ENCODE results near the gene ADTRP. TPM values are rescaled to one million over a fixed set of nuclear protein-coding genes. Genes with fewer than 3 reads are reported as not detected.

The ADTRP gene
- total RNA-seq, 4 donors from 2014 or later, result not detected

- 47 to 53% methylated on average over 12 of the region's 12 CpGs for WGBS, 2 donors
- Histone ChIP-seq H3K27ac (peak overlapping the region in 3 of 4 donors; percentile 30 to 79 (median 46)), H3K4me3 (no peak overlapping the region), H3K27me3 (no peaks in the 10 kb centered on the region), H3K36me3 (no peaks in the 10 kb centered on the region), H3K9me3 (no peaks in the 10 kb centered on the region), H3K4me1 (peaks cover 0 to 20% (median 15%) of the 10 kb centered on the region in 4 donors)
- no peak for TF ChIP-seq POLR2A (IDR thresholded peaks at IDR 0.05)
- no peak for TF ChIP-seq CTCF (IDR thresholded peaks at IDR 0.05)
- TF ChIP-seq EP300 (IDR thresholded peaks at IDR 0.05), result no peak
- DNase-seq (ENCODE audit: low spot score in 2 of 2), result no peak
Measured at GRCh38 chr6:11810854-11811643, 32.4 kb upstream of the ADTRP start.

- Histone ChIP-seq H3K4me1 (peaks cover 0 to 20% (median 15%) of the 10 kb centered on the region in 4 donors), H3K4me3 (no peak overlapping the region), H3K9me3 (no peaks in the 10 kb centered on the region), H3K36me3 (no peaks in the 10 kb centered on the region), H3K27me3 (no peaks in the 10 kb centered on the region), H3K27ac (peak overlapping the region; percentile 30 to 79 (median 42))
- DNase-seq (ENCODE audit: low spot score in 2 of 2), result peak; percentile 65 to 73
- 0 to 15% methylated on average over 1 of the region's 1 CpG for WGBS, 2 donors
- TF ChIP-seq CTCF (IDR thresholded peaks at IDR 0.05) (no peak), EP300 (IDR thresholded peaks at IDR 0.05) (peak in 1 of 2 donors; percentile 78)
Measured at GRCh38 chr6:11810039-11810541, 31.5 kb upstream of the ADTRP start.

GRCh38 chr6:11808054-11808453 lies 29.5 kb upstream of the ADTRP start:
- Histone ChIP-seq H3K27me3 (no peaks in the 10 kb centered on the region), H3K27ac (no peak overlapping the region), H3K9me3 (no peaks in the 10 kb centered on the region), H3K4me3 (no peak overlapping the region), H3K36me3 (no peaks in the 10 kb centered on the region), H3K4me1 (peaks cover 0 to 20% (median 15%) of the 10 kb centered on the region in 4 donors)
- WGBS, 2 donors, result 92% methylated on average over 8 of the region's 8 CpGs
- TF ChIP-seq EP300 (IDR thresholded peaks at IDR 0.05) (no peak), POLR2A (IDR thresholded peaks at IDR 0.05) (no peak), CTCF (IDR thresholded peaks at IDR 0.05) (no peak)
- DNase-seq (ENCODE audit: low spot score in 2 of 2), result no peak

- no peak for DNase-seq (ENCODE audit: low spot score in 2 of 2)
- Histone ChIP-seq H3K9me3 (no peaks in the 10 kb centered on the region), H3K4me1 (peaks cover 0 to 20% (median 16%) of the 10 kb centered on the region in 4 donors), H3K4me3 (no peak overlapping the region), H3K27ac (no peak overlapping the region), H3K36me3 (no peaks in the 10 kb centered on the region), H3K27me3 (no peaks in the 10 kb centered on the region)
- no peak for TF ChIP-seq POLR2A (IDR thresholded peaks at IDR 0.05)
- TF ChIP-seq CTCF (IDR thresholded peaks at IDR 0.05), result no peak
- no peak for TF ChIP-seq EP300 (IDR thresholded peaks at IDR 0.05)
- WGBS, 2 donors, result 79 to 91% methylated on average over 14 to 15 of the region's 15 CpGs
Measured at GRCh38 chr6:11806561-11807317, 28.1 kb upstream of the ADTRP start.

Measured in tibial nerve (tissue), 4 donors.